Spinal cord (tissue), 10 donors: Measurements from ENCODE around the gene CD40. TPM values are rescaled to one million over a fixed set of nuclear protein-coding genes. Genes with fewer than 3 reads are reported as not detected.

Experiments
- DNase-seq, 6 donors: peaks; one replicate each; pipeline versions ENCODE4 v3.0.0 to v3.0.0-alpha.2; 2013 to 2015; ENCODE audit warnings: low spot score in 6 of 6, low read depth in 4 of 6
- H3K27ac ChIP-seq: one replicate; pipeline ENCODE4 v1.5.1; 2013; ENCODE audit warnings: low read depth, low read length, control low read depth
- H3K27me3 ChIP-seq: one replicate; pipeline ENCODE4 v1.6.1; 2013; ENCODE audit warnings: low read length; ENCODE audit not compliant: control insufficient read depth, insufficient read depth
- H3K36me3 ChIP-seq: one replicate; pipeline ENCODE4 v1.6.1; 2013; ENCODE audit warnings: low read length; ENCODE audit not compliant: control insufficient read depth, insufficient read depth
- H3K4me1 ChIP-seq: one replicate; pipeline ENCODE4 v1.6.1; 2013; ENCODE audit warnings: low read length; ENCODE audit not compliant: control insufficient read depth, insufficient read depth
- H3K4me3 ChIP-seq: one replicate; pipeline ENCODE4 v1.5.1; 2013; ENCODE audit warnings: low read depth, low read length, control low read depth
- H3K9me3 ChIP-seq: one replicate; pipeline ENCODE4 v1.6.1; 2013; ENCODE audit warnings: low read length; ENCODE audit not compliant: control insufficient read depth, insufficient read depth
- WGBS: methylation state at CpG from one replicate; pipeline ENCODE4 v1.1.5; 2013; ENCODE audit warnings: missing lambda C conversion rate; ENCODE audit not compliant: insufficient coverage; 5-methylcytosine and 5-hydroxymethylcytosine counted together
- polyA plus RNA-seq, 2 donors: library from polyadenylated mRNA; unstranded; fragments of 120-200 nt; gene quantifications; one replicate each; pipeline ENCODE4 v1.2.1, GENCODE V29; 2013; ENCODE audit not compliant: insufficient read length in 2 of 2
- total RNA-seq, 2 donors: library from RNA; depleted of rRNA in 1 of 2; stranded (reverse); fragments of 120-200 nt in 1 of 2; fragments of >200 nt in 1 of 2; gene quantifications; one replicate each; pipeline versions ENCODE4 v1.2.3 to v1.2.4, GENCODE V29; 2013 to 2014
- donor health status: healthy.

CD40 gene
- total and polyA plus RNA-seq, 4 donors = 1.6 to 6.5 (median 5.6) TPM

- peak in 2 of 6 donors; percentile 75 to 79 for DNase-seq
- 26% methylated on average over 13 of the region's 16 CpGs for WGBS
- Histone ChIP-seq H3K4me1 (peaks cover 17% of the 10 kb centered on the region), H3K27me3 (peaks cover 25% of the 10 kb centered on the region), H3K27ac (no peak overlapping the region), H3K9me3 (no peaks in the 10 kb centered on the region), H3K4me3 (no peak overlapping the region), H3K36me3 (no peaks in the 10 kb centered on the region)
These were observed 10.4 kb downstream of the CD40 start for GRCh38 chr20:46128310-46129151.

DNA sequence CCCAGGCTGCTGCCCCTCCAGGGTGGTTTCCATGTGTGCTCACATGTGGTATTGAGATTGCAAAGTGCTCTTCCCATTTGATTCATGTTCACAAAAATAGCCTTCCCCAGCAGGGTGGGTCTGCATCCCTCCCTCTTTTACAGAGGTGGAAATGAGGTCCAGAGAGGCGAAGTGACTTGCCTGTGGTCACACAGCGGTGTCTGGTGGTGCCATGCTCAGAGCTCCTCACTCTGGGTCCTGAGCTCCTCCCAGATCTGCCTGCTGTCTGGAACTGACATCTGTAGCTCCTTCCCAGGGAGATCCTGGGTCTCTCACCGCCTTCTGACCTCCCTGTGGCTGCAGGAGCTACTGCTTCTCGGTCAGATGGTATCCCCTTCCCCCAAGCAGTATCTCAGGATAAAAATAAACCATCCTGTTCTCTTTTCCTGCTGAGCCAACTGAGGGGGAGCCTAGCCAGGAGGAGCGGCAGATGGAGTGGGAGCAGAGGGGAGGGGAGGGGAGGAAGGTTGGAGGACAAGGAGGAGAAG is 11.9 kb downstream of the CD40 start:
- no peaks in the 10 kb centered on the region for H3K36me3 ChIP-seq
- peaks cover 17% of the 10 kb centered on the region for H3K4me1 ChIP-seq
- peaks cover 25% of the 10 kb centered on the region for H3K27me3 ChIP-seq
- DNase-seq = peak in 1 of 6 donors; percentile 89
- WGBS = 44% methylated on average over 3 of the region's 5 CpGs
- no peak overlapping the region for H3K4me3 ChIP-seq
- H3K9me3 ChIP-seq = no peaks in the 10 kb centered on the region
- no peak overlapping the region for H3K27ac ChIP-seq

- Histone ChIP-seq H3K4me1 (peaks cover 17% of the 10 kb centered on the region), H3K27me3 (peaks cover 25% of the 10 kb centered on the region), H3K4me3 (no peak overlapping the region), H3K27ac (no peak overlapping the region), H3K9me3 (no peaks in the 10 kb centered on the region), H3K36me3 (no peaks in the 10 kb centered on the region)
- no peak for DNase-seq
- WGBS = 89% methylated on average over 3 of the region's 4 CpGs
These were observed 12.4 kb downstream of the CD40 start for GRCh38 chr20:46130534-46130933.

DNA sequence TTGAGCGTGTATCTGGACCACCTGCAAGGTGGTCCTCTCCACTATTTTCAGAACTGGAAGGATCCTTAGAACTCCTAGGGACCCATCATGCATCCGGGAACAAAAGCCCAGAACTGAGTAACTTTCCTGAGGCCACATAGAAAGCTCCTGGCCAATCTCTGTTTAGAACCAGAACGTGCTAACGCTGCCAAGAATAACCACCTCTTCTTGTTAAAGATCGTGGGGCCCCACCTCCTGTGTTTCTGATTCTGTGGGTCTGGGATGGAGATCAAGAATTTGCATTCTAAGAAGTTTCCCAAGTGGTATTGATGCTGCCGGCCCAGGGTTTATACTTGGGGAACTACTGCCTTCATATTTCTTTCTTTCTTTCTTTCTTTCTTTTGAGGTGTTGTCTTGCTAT is 13.3 kb downstream of the CD40 start:
- DNase-seq = no peak
- Histone ChIP-seq H3K27ac (no peak overlapping the region), H3K27me3 (peaks cover 25% of the 10 kb centered on the region), H3K4me3 (no peak overlapping the region), H3K36me3 (no peaks in the 10 kb centered on the region), H3K9me3 (no peaks in the 10 kb centered on the region), H3K4me1 (peaks cover 26% of the 10 kb centered on the region)
- 67% methylated on average over 1 of the region's 6 CpGs for WGBS

GRCh38 chr20:46132705-46133120 is 14.6 kb downstream of the CD40 start:
- peak in 4 of 6 donors; percentile 49 to 88 (median 76) for DNase-seq
- peaks cover 25% of the 10 kb centered on the region for H3K27me3 ChIP-seq
- H3K4me1 ChIP-seq = peaks cover 29% of the 10 kb centered on the region
- H3K9me3 ChIP-seq = no peaks in the 10 kb centered on the region
- H3K36me3 ChIP-seq = no peaks in the 10 kb centered on the region
- whole genome bisulfite sequencing = 18% methylated on average over 17 of the region's 17 CpGs
- H3K27ac ChIP-seq = no peak overlapping the region
- no peak overlapping the region for H3K4me3 ChIP-seq

DNA sequence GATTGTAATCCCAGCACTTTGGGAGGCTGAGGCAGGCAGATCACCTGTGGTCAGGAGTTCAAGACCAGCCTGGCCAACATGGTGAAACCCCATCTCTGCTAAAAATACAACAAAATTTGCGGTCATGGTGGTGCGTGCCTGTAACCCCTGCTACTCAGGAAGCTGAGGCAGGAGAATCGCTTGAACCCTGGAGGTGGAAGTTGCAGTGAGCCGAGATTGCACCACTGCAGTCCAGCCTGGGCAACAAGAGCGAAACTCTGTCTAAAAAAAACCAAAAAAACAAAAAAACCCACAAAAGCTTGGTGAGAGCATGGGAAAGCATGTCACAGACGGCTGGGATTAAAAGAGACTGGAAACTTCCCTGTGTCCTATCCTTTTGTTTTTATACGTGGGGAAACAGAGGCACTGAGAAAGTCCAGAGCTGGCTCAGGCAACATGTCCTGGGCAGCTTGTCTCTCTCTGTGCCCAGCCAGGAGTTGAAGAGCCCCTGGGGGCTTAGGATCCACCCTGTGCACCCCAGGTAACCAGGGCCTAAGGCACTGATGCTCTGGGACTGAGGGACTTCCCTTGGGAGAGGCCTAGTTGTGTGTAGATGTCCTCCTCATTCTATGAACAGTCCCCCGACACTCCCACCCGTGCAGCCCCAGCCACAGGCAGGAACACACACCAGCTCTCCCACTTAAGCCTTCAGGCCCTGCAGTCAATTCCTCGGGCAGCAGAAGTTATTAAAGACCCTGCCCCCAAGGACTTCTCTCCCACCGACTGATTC is 16.0 kb downstream of the CD40 start:
- Histone ChIP-seq H3K4me3 (no peak overlapping the region), H3K27me3 (peaks cover 20% of the 10 kb centered on the region), H3K36me3 (no peaks in the 10 kb centered on the region), H3K9me3 (no peaks in the 10 kb centered on the region), H3K27ac (no peak overlapping the region), H3K4me1 (peaks cover 31% of the 10 kb centered on the region)
- 91% methylated on average over 6 of the region's 11 CpGs for WGBS
- no peak for DNase-seq

DNA sequence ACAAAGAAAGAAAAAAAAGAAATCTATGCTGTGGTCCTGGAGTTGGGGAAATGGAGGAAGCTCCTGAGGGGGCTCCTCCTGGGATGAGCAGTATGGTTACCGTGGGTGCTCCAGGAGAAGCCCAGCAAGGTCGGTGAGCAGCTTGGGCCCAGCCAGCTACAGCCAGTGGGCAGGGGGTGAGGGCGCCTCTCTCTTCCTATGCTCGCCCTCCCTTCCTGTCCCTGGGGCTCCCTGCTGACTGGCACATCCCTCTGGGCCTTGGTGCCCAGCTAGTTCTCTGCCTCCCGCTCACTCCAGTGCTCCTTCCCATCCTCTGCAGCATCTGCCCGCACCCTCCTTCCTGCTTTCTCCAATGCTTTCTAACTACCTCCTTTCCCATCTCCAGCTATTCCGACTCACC is 16.6 kb downstream of the CD40 start:
- Histone ChIP-seq H3K27ac (no peak overlapping the region), H3K4me1 (peaks cover 37% of the 10 kb centered on the region), H3K27me3 (peaks cover 22% of the 10 kb centered on the region), H3K4me3 (no peak overlapping the region), H3K36me3 (no peaks in the 10 kb centered on the region), H3K9me3 (no peaks in the 10 kb centered on the region)
- 79% methylated on average over 7 of the region's 7 CpGs for WGBS
- no peak for DNase-seq

- H3K36me3 ChIP-seq = no peaks in the 10 kb centered on the region
- H3K9me3 ChIP-seq = no peaks in the 10 kb centered on the region
- H3K4me3 ChIP-seq = no peak overlapping the region
- 22% methylated on average over 6 of the region's 12 CpGs for WGBS
- no peak overlapping the region for H3K27ac ChIP-seq
- peak in 2 of 6 donors; percentile 73 to 86 for DNase-seq
- H3K4me1 ChIP-seq = peaks cover 43% of the 10 kb centered on the region
- peaks cover 10% of the 10 kb centered on the region for H3K27me3 ChIP-seq
These were observed 17.9 kb downstream of the CD40 start for GRCh38 chr20:46135856-46136633.

- no peak for DNase-seq
- WGBS = no CpG with 5 or more reads among the region's 5 CpGs
- Histone ChIP-seq H3K4me3 (no peak overlapping the region), H3K9me3 (no peaks in the 10 kb centered on the region), H3K27me3 (peaks cover 6% of the 10 kb centered on the region), H3K27ac (no peak overlapping the region), H3K36me3 (no peaks in the 10 kb centered on the region), H3K4me1 (peaks cover 37% of the 10 kb centered on the region)
These were observed 19.7 kb downstream of the CD40 start for GRCh38 chr20:46137816-46138215.
